H9 (cell line): ENCODE data around the gene VWA1. TPM values are rescaled to one million over a fixed set of nuclear protein-coding genes. Genes with fewer than 3 reads are reported as not detected.

ENCODE experiments used
- DNase-seq: peaks from one replicate; pipeline ENCODE4 v3.0.0-alpha.2; 2017
- H2AFZ ChIP-seq: one replicate; pipeline ENCODE4 v1.6.1; 2013; ENCODE audit warnings: mild to moderate bottlenecking, low read length, control low read depth, moderate library complexity
- H2AK5ac ChIP-seq: 2 replicates; pipeline ENCODE4 v1.6.1; 2013; ENCODE audit warnings: low read length, control low read depth, mixed read lengths; ENCODE audit not compliant: insufficient read length
- H2BK120ac ChIP-seq: one replicate; pipeline ENCODE4 v1.6.1; 2013; ENCODE audit warnings: low read depth, mild to moderate bottlenecking, low read length, control low read depth, inconsistent platforms; ENCODE audit not compliant: poor library complexity, severe bottlenecking
- H2BK12ac ChIP-seq: 2 replicates; pipeline ENCODE4 v1.6.1; 2013; ENCODE audit warnings: low read length, control low read depth, mixed read lengths, low read depth; ENCODE audit not compliant: insufficient read length
- H2BK15ac ChIP-seq: 2 replicates; pipeline ENCODE4 v1.6.1; 2013; ENCODE audit warnings: low read depth, low read length, control low read depth
- H2BK20ac ChIP-seq: one replicate; pipeline ENCODE4 v1.6.1; 2013; ENCODE audit warnings: low read depth, mild to moderate bottlenecking, low read length, control low read depth, inconsistent platforms; ENCODE audit not compliant: poor library complexity, severe bottlenecking
- H2BK5ac ChIP-seq: 2 replicates; pipeline ENCODE4 v1.6.1; 2013; ENCODE audit warnings: low read length, control low read depth, mixed read lengths; ENCODE audit not compliant: insufficient read length
- H3K14ac ChIP-seq: 2 replicates; pipeline ENCODE4 v1.6.1; 2013; ENCODE audit warnings: low read length, control low read depth; ENCODE audit not compliant: insufficient read depth
- H3K18ac ChIP-seq: 2 replicates; pipeline ENCODE4 v1.6.1; 2013; ENCODE audit warnings: low read depth, mild to moderate bottlenecking, mixed read lengths, low read length, control low read depth; ENCODE audit not compliant: insufficient read length
- H3K23ac ChIP-seq: 2 replicates; pipeline ENCODE4 v1.6.1; 2013; ENCODE audit warnings: low read length, control low read depth, mixed read lengths, low read depth; ENCODE audit not compliant: insufficient read length
- H3K23me2 ChIP-seq: 2 replicates; pipeline ENCODE4 v1.6.1; 2013; ENCODE audit warnings: low read depth, mild to moderate bottlenecking, mixed read lengths, low read length, control low read depth; ENCODE audit not compliant: insufficient read length, poor library complexity, severe bottlenecking
- H3K27ac ChIP-seq: 2 replicates; pipeline ENCODE4 v1.5.1; 2013; ENCODE audit warnings: low read length, control low read depth, mixed read lengths, low read depth; ENCODE audit not compliant: insufficient read length
- H3K27me3 ChIP-seq: 2 replicates; pipeline ENCODE4 v1.6.1; 2013; ENCODE audit warnings: low read length, control low read depth, inconsistent platforms; ENCODE audit not compliant: insufficient read depth
- H3K4ac ChIP-seq: 2 replicates; pipeline ENCODE4 v1.6.1; 2013; ENCODE audit warnings: low read depth, mild to moderate bottlenecking, control low read depth, inconsistent platforms, low read length, moderate library complexity
- H3K4me1 ChIP-seq: 2 replicates; pipeline ENCODE4 v1.6.1; 2013; ENCODE audit warnings: low read length, control low read depth, inconsistent platforms; ENCODE audit not compliant: insufficient read depth
- H3K4me2 ChIP-seq: 2 replicates; pipeline ENCODE4 v1.6.1; 2013; ENCODE audit warnings: low read length, control low read depth, mixed read lengths; ENCODE audit not compliant: insufficient read length, insufficient read depth
- H3K56ac ChIP-seq: 2 replicates; pipeline ENCODE4 v1.6.1; 2013; ENCODE audit warnings: low read depth, mild to moderate bottlenecking, mixed read lengths, low read length, control low read depth; ENCODE audit not compliant: insufficient read length
- H3K79me1 ChIP-seq: 2 replicates; pipeline ENCODE4 v1.6.1; 2013; ENCODE audit warnings: low read depth, mild to moderate bottlenecking, moderate library complexity, low read length, control low read depth, inconsistent platforms; ENCODE audit not compliant: insufficient read depth, poor library complexity, severe bottlenecking
- H3K79me2 ChIP-seq: 2 replicates; pipeline ENCODE4 v1.6.1; 2013; ENCODE audit warnings: low read length, control low read depth, inconsistent platforms; ENCODE audit not compliant: insufficient read depth
- H3K9ac ChIP-seq: 2 replicates; pipeline ENCODE4 v1.6.1; 2013; ENCODE audit warnings: low read length, control low read depth, mixed read lengths; ENCODE audit not compliant: insufficient read length; ENCODE audit errors: extremely low read depth
- H3K9me3 ChIP-seq: one replicate; pipeline ENCODE4 v1.6.1; 2013; ENCODE audit warnings: low read depth, low read length, inconsistent platforms; ENCODE audit not compliant: control insufficient read depth
- H3T11ph ChIP-seq: one replicate; pipeline ENCODE4 v1.6.1; 2013; ENCODE audit warnings: mild to moderate bottlenecking, low read length, control low read depth, inconsistent platforms
- H4K20me1 ChIP-seq: one replicate; pipeline ENCODE4 v1.6.1; 2013; ENCODE audit not compliant: control insufficient read depth, insufficient read length, insufficient read depth
- H4K5ac ChIP-seq: 2 replicates; pipeline ENCODE4 v1.6.1; 2013; ENCODE audit warnings: low read depth, mild to moderate bottlenecking, mixed read lengths, low read length, control low read depth; ENCODE audit not compliant: insufficient read length
- H4K8ac ChIP-seq: replicated peaks from 2 replicates; pipeline ENCODE4 v1.6.1; 2013; ENCODE audit warnings: low read length, control low read depth, mixed read lengths, low read depth; ENCODE audit not compliant: insufficient read length
- H4K91ac ChIP-seq: 2 replicates; pipeline ENCODE4 v1.6.1; 2013; ENCODE audit warnings: low read depth, mild to moderate bottlenecking, moderate library complexity, mixed read lengths, low read length, control low read depth; ENCODE audit not compliant: insufficient read length
- H3K27ac Mint-ChIP-seq, 3 experiments: 2 replicates in 2 of 3; 3 replicates in 1 of 3; pipeline ENCODE4 v1.8.0; 2020 to 2021; ENCODE audit warnings: mixed read lengths in 3 of 3, mild to moderate bottlenecking in 1 of 3, moderate library complexity in 1 of 3
- H3K27me3 Mint-ChIP-seq: 2 replicates; pipeline ENCODE4 v1.8.0; 2021; ENCODE audit warnings: low read depth, mild to moderate bottlenecking, moderate library complexity, mixed read lengths
- H3K36me3 Mint-ChIP-seq, 3 experiments: 2 replicates in 2 of 3; 3 replicates in 1 of 3; pipeline ENCODE4 v1.8.0; 2020 to 2021; ENCODE audit warnings: low read depth in 3 of 3, mixed read lengths in 3 of 3; ENCODE audit not compliant: insufficient read depth in 1 of 3
- H3K4me1 Mint-ChIP-seq, 2 experiments: 2 replicates each; pipeline ENCODE4 v1.8.0; 2020; ENCODE audit warnings: mixed read lengths in 2 of 2
- H3K4me3 Mint-ChIP-seq, 2 experiments: 2 replicates in 1 of 2; 3 replicates in 1 of 2; pipeline ENCODE4 v1.8.0; 2020 to 2021; ENCODE audit warnings: mild to moderate bottlenecking in 2 of 2, mixed read lengths in 2 of 2, moderate library complexity in 1 of 2
- H3K9me3 Mint-ChIP-seq, 2 experiments: 2 replicates in 1 of 2; 3 replicates in 1 of 2; pipeline ENCODE4 v1.8.0; 2020; ENCODE audit warnings: mild to moderate bottlenecking in 2 of 2, mixed read lengths in 2 of 2, moderate library complexity in 1 of 2
- WGBS: extraction: QIAGEN DNeasy Blood & Tissue Kit; methylation state at CpG from one replicate; pipeline ENCODE4 v1.1.7; 2013; ENCODE audit warnings: missing lambda C conversion rate, low lambda C conversion rate, mixed read lengths; ENCODE audit not compliant: insufficient read length; ENCODE audit errors: extremely low coverage; 5-methylcytosine and 5-hydroxymethylcytosine counted together
- total RNA-seq: library from RNA; stranded (reverse); gene quantifications from 2 replicates; pipeline ENCODE4 v1.2.1, GENCODE V29; 2021
- TF ChIP-seq, protein P1 (sequence below): fragments of 200-600 bp; sonication (generic); conservative IDR thresholded peaks from 3 replicates; pipeline ENCODE4 v1.8.0; 2021; ENCODE audit warnings: antibody characterized with exemption, mild to moderate bottlenecking

Gene VWA1
- total RNA-seq, 1 experiment from 2014 or later, result 57.1 TPM

DNA sequence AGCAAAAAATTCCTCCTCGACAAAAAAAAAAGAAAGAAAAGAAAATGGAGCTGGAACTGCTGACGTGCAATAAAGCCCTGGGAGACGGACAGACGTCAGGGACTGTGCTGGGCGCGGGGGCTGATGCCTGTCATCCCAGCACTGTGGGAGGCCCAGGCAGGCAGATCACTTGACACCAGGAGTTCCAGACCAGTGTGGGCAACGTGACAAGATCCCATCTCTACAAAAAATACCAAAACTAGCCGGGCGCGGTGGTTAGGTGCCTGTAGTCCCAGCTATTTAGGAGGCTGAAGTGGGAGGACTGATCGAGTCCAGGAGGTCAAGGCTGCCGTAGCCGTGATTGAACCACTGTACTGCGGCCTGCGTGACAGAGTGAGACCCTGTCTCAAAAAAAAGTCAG is 10.8 kb upstream of the VWA1 start:
- H3K14ac ChIP-seq, result no peak overlapping the region

More for the DNA sequence above, 10.8 kb upstream of the VWA1 start:
- no peak overlapping the region for H2BK20ac ChIP-seq
- no peak overlapping the region for H3K9ac ChIP-seq
- peaks cover 26 to 44% of the 10 kb centered on the region in 2 experiments for H3K4me1 Mint-ChIP-seq
- peaks cover 3 to 4% of the 10 kb centered on the region in 2 experiments; a peak in 4 of 5 replicates for H3K9me3 Mint-ChIP-seq
- H2BK120ac ChIP-seq, result no peak overlapping the region
- H3K4me1 ChIP-seq, result peaks cover 5% of the 10 kb centered on the region; the same call in 1 of the 2 replicates
- no CpG with 5 or more reads among the region's 15 CpGs for WGBS
- H3K4me2 ChIP-seq, result no peak overlapping the region
- peak overlapping the region in 1 of 3 experiments; percentile 62; a peak in 3 of 7 replicates for H3K27ac Mint-ChIP-seq
- H3K18ac ChIP-seq, result no peak overlapping the region
- H3K79me2 ChIP-seq, result no peaks in the 10 kb centered on the region
- no peak for DNase-seq
- H3K4me3 Mint-ChIP-seq, result peak overlapping the region in 1 of 2 experiments; percentile 59; a peak in 3 of 5 replicates
- H4K20me1 ChIP-seq, result no peaks in the 10 kb centered on the region
- H3K9me3 ChIP-seq, result no peaks in the 10 kb centered on the region
- no peak overlapping the region for H3K56ac ChIP-seq
- TF ChIP-seq, protein P1, sequence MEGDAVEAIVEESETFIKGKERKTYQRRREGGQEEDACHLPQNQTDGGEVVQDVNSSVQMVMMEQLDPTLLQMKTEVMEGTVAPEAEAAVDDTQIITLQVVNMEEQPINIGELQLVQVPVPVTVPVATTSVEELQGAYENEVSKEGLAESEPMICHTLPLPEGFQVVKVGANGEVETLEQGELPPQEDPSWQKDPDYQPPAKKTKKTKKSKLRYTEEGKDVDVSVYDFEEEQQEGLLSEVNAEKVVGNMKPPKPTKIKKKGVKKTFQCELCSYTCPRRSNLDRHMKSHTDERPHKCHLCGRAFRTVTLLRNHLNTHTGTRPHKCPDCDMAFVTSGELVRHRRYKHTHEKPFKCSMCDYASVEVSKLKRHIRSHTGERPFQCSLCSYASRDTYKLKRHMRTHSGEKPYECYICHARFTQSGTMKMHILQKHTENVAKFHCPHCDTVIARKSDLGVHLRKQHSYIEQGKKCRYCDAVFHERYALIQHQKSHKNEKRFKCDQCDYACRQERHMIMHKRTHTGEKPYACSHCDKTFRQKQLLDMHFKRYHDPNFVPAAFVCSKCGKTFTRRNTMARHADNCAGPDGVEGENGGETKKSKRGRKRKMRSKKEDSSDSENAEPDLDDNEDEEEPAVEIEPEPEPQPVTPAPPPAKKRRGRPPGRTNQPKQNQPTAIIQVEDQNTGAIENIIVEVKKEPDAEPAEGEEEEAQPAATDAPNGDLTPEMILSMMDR, result no peak
- peaks cover 3 to 5% (median 4%) of the 10 kb centered on the region in 3 experiments; a peak in 6 of 7 replicates for H3K36me3 Mint-ChIP-seq
- no peak overlapping the region for H3K4ac ChIP-seq
- H2AFZ ChIP-seq, result no peak overlapping the region
- peaks cover 3% of the 10 kb centered on the region for H3K23me2 ChIP-seq
- no peak overlapping the region for H2AK5ac ChIP-seq
- H3K27me3 ChIP-seq, result no peaks in the 10 kb centered on the region
- H2BK12ac ChIP-seq, result no peak overlapping the region
- H2BK15ac ChIP-seq, result no peak overlapping the region
- H4K91ac ChIP-seq, result no peak overlapping the region
- H3K27ac ChIP-seq, result no peak overlapping the region
- no peaks in the 10 kb centered on the region for H3K79me1 ChIP-seq
- no peak overlapping the region for H2BK5ac ChIP-seq
- no peak overlapping the region for H3T11ph ChIP-seq
- H4K5ac ChIP-seq, result no peak overlapping the region
- no peak overlapping the region for H4K8ac ChIP-seq
- no peaks in the 10 kb centered on the region for H3K27me3 Mint-ChIP-seq
- no peak overlapping the region for H3K23ac ChIP-seq
